Activated T-helper 1 cell treated with anti-CD3 and anti-CD28 coated beads, Interleukin-12 subunit alpha, Interleukin-12 subunit beta, Interleukin-2, Interleukin-4 antibody, amounts not matched to agents 30 ng/mL and 10 ng/mL and 1 ng/mL, durations not matched to agents 14 hours and 24 hours and 36 hours (primary cell): Measurements from ENCODE around the gene ACTR1B. TPM values are rescaled to one million over a fixed set of nuclear protein-coding genes. Genes with fewer than 3 reads are reported as not detected.

Experiments used
- DNase-seq: peaks from one replicate; pipeline ENCODE4 v3.0.0; 2021; ENCODE audit warnings: low spot score
- H3K27ac Mint-ChIP-seq: one replicate; pipeline ENCODE4 v1.8.0; 2021; ENCODE audit warnings: mild to moderate bottlenecking, mixed read lengths
- H3K27me3 Mint-ChIP-seq: one replicate; pipeline ENCODE4 v1.8.0; 2022; ENCODE audit warnings: mild to moderate bottlenecking, moderate library complexity, mixed read lengths; ENCODE audit not compliant: insufficient read depth
- H3K36me3 Mint-ChIP-seq: one replicate; pipeline ENCODE4 v1.8.0; 2021; ENCODE audit warnings: low read depth, mixed read lengths
- H3K4me1 Mint-ChIP-seq: one replicate; pipeline ENCODE4 v1.8.0; 2021; ENCODE audit warnings: low read depth, mixed read lengths
- H3K4me3 Mint-ChIP-seq: one replicate; pipeline ENCODE4 v1.8.0; 2021; ENCODE audit warnings: mild to moderate bottlenecking, moderate library complexity, mixed read lengths
- H3K9me3 Mint-ChIP-seq: one replicate; pipeline ENCODE4 v1.8.0; 2021; ENCODE audit warnings: mixed read lengths
- intact Hi-C: fragments of 100-400 bp; cut with micrococcal nuclease; formaldehyde crosslinking; loops from one replicate; pipeline ENCODE4 v1.15.1; 2024
- total RNA-seq: library from RNA; stranded (reverse); gene quantifications from 2 replicates; pipeline ENCODE4 v1.2.3, GENCODE V29; 2022

ACTR1B gene
- total RNA-seq, 1 donor from 2014 or later, result 101 TPM

DNA sequence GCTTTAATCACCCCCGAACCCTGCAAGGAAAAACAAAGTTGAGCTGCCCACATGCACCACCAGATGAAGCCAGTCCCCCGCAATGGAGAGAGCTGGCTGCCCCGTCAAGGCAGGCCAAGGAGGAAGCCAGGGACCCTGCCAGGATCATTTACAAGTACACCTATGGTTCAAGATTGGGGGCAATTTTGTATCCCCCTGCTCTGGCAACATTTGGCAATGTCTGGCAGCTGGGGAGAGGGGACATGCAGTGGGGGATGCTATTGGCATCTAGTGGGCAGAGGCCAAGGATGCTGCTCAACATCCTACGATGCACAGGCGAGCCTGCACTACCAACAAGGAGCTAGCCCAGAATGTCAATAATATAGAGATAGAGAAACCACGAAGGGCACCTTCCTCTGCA is 1.9 kb downstream of the ACTR1B start:
- intact Hi-C loops, result loop anchor here (1.0 to 10.0 kb wide), 6 partner anchors 51 to 1675 kb away; partner anchors contain the start of genes C2orf15, DUSP2, EIF5B and TXNDC9
- peaks cover 32% of the 10 kb centered on the region for H3K4me1 Mint-ChIP-seq
- peaks cover 26% of the 10 kb centered on the region for H3K36me3 Mint-ChIP-seq
- H3K27ac Mint-ChIP-seq, result peak overlapping the region; percentile 96
- H3K27me3 Mint-ChIP-seq, result no peaks in the 10 kb centered on the region
- H3K4me3 Mint-ChIP-seq, result peak overlapping the region; percentile 94
- no peak for DNase-seq
- H3K9me3 Mint-ChIP-seq, result no peaks in the 10 kb centered on the region

DNA sequence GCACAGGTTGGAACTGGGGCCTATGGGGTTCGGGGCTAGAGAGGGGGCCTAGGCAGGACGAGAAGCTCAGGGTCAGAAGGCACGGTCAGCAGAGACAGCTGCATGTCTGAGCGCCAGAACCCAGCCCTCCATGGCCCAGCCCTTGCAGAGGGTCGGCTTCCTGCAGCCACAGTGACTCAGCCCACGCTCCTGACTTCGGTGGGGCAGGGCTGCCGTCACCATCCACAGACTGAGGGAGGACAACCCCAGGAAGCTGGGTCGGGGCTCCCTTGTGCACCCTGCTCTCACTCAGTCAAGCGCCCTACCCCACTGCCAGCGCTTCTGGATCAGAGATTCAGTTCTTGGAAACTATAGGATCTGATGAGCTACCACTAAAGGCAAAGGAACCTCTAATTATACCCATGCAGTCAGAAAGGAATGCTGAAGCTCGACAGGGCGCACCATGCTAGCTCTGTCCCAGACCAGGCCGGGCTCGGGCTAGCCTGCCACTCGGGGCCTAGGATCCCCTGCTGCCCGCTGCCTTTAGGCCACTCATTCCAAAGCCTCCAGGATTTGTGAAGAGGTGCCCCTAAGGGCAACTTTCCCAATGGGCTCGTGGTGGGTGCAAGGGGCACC is 3.0 kb downstream of the ACTR1B start:
- Mint-ChIP-seq H3K27ac (peak overlapping the region; percentile 96), H3K27me3 (no peaks in the 10 kb centered on the region), H3K9me3 (no peaks in the 10 kb centered on the region), H3K4me1 (peaks cover 29% of the 10 kb centered on the region), H3K36me3 (peaks cover 28% of the 10 kb centered on the region), H3K4me3 (peak overlapping the region; percentile 39)
- intact Hi-C loops, result loop anchor here (5.0 to 10.0 kb wide), 2 partner anchors 1481 to 1516 kb away; partner anchors contain the start of genes C2orf15 and DUSP2
- no peak for DNase-seq

DNA sequence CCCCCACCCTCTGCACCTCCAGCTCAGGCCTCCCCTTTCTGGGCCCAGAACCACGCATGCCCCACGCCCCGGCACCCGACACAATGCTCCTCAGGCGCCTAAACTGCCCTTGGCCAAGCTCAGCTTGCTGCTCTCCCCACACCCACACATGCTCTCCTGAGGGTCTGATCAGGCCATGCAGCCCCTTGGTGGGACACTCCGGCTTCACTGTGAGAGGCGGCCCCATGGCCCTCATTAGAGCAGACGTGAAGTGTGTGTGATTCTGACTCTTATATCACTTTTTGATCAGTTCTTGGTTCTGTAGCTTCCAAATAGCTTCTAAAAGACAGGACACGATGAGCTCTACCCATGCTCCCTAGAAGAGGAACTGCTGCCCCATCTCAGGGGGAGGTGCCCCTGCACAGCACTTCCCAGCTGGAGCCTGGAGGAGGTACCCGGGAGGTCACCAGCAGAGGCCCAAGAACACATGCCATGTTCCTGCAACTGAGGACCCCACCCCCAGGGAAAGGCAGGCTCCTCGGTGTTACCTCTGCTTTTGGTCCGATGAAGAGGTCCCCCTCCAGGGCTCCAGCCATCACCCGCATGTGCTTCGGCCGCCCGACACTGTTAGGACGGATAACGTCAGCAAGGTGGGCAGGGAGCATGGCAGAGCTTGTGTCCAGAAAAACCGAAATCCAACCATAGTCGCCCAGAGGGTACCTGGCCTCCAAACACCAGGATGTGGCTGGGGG is 3.6 kb downstream of the ACTR1B start:
- Mint-ChIP-seq H3K9me3 (no peaks in the 10 kb centered on the region), H3K4me3 (no peak overlapping the region), H3K4me1 (peaks cover 32% of the 10 kb centered on the region), H3K27ac (peak overlapping the region; percentile 52), H3K36me3 (peaks cover 31% of the 10 kb centered on the region), H3K27me3 (no peaks in the 10 kb centered on the region)
- intact Hi-C loops, result loop anchor here (5.0 to 10.0 kb wide), 2 partner anchors 1482 to 1515 kb away; partner anchors contain the start of genes C2orf15 and DUSP2
- DNase-seq, result no peak

DNA sequence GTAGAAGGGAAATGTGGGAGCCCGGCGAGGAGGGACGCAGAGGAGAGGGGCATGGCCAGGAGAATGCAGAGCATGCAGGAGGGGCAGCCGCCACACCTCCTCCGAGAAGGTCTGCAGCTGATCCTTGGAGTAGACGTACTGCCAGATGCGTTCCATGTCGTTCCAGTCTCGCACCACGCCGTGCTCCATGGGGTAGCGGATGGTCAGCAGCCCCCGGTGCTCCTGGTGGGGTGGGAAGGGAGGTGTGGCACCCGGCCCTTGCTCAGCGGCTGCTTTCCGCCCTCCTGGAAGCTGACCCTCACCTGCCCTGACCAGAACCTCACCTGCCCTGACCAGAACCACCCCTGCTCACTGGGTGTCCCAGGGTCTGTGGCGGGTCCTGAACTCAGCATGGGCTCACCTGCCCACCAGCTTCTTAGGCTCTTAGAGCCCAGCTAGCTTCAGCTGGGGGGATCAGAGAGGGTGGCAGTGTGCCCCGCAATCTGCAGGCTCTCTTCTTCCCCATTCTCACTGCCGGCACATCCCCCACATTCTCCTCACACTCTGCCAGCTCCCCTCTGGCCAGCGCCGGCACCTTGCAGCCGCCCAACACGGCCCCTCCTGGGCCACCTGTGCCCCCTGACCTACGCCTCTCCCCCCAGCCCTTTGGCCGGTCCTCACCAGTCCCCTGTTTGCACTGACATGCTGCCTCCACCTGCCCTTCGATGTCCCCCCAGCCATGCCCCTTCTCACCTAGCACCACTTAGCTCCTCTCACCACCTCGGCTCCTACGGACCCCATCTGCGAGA is 4.4 kb downstream of the ACTR1B start:
- no peak for DNase-seq
- Mint-ChIP-seq H3K4me1 (peaks cover 32% of the 10 kb centered on the region), H3K36me3 (peaks cover 36% of the 10 kb centered on the region), H3K27ac (peak overlapping the region; percentile 52), H3K27me3 (no peaks in the 10 kb centered on the region), H3K9me3 (no peaks in the 10 kb centered on the region), H3K4me3 (no peak overlapping the region)
- intact Hi-C loops, result loop anchor here (5.0 to 10.0 kb wide), 2 partner anchors 1483 to 1515 kb away; partner anchors contain the start of genes C2orf15 and DUSP2

DNA sequence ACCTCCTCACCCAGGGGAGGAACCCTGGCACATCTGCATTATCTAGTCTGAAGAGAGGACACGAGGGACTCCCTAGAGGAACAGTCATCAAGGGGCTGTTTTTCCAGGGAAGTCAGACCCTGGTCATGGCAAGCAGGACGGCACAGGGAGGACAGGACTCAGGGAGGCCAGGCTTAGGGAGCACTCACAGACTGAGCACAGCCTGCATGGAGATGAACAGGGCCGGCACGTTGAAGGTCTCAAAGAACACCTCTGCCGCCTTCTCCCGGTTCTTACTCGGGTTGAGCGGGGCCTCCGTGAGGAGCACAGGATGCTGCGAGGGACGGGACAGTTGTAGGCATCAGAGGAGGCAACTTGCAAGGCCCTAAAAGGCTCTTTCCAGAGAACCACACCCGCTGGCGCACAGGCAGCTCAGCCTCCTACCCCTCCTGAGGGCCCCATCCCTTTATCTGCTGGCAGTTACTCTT is 5.1 kb downstream of the ACTR1B start:
- Mint-ChIP-seq H3K4me1 (peaks cover 39% of the 10 kb centered on the region), H3K4me3 (no peak overlapping the region), H3K9me3 (no peaks in the 10 kb centered on the region), H3K36me3 (peaks cover 44% of the 10 kb centered on the region), H3K27ac (no peak overlapping the region), H3K27me3 (no peaks in the 10 kb centered on the region)
- no peak for DNase-seq
- intact Hi-C loops, result no loop called here

DNA sequence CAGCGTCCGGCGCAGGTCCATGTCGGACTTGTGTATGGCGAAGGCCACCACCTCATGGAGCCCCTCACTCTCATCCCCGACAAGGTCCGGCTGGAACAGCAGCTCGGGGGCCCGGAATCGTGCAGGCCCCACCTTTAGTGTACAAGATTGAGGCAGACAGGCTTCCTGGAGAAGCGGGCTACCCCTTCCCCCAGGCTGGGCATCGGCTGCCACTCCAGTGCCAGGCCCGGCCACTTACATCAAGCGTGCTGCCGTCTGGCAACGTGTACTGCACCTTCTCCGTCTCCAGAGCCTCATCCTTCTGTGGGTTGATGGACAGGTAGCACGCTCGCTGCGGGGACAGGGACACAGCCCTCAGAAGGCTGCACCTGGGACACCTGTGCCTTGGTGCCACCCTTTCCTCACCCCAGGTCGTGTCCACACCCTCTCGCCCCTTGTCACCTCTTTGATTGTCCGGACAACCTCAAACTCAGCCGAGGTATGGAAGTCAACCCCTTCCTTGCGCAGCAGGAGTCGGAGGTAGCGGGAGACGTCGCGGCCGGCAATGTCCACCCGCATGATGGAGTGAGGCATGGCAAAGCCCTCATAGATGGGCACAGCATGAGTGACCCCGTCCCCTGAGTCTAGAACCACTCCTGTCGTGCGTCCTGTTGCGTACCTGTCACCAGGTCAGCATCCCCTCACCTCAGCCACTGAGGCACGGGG is 5.7 kb downstream of the ACTR1B start:
- no peak for DNase-seq
- intact Hi-C loops, result no loop called here
- Mint-ChIP-seq H3K27ac (no peak overlapping the region), H3K4me3 (no peak overlapping the region), H3K36me3 (peaks cover 48% of the 10 kb centered on the region), H3K4me1 (peaks cover 43% of the 10 kb centered on the region), H3K9me3 (no peaks in the 10 kb centered on the region), H3K27me3 (no peaks in the 10 kb centered on the region)

DNA sequence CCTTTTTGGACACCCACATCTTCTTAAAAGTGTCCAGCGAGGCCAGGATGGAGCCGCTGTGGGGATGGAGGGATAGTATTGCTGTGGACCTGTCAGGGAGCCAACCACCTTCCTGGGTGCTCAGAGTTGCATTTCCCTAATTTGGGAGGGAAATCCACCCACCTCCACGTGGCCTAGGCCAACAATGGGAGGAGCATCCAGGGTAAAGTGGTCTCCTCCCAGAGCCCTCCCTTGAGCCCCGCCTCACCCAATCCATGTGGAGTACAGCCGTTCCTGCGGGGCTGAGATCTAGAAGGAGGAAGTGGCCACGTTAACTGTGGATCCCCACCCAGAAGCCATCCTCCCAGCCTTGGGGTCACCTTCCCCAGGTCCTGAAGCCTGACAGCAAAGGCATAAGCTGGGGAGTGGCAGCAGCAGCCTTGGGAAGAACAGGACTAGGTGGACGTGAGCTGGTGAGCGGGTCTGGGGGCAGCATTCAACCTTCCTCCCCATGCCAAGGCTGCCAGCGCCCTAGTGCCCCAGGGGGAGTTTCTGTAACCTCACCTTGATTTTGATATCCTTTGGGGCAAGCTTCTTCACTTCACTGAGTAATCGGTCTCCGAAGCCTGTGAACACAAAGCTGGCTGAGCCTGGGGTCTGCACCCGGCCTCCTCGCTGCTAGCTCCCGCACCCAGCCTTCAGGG is 6.8 kb downstream of the ACTR1B start:
- peaks cover 50% of the 10 kb centered on the region for H3K36me3 Mint-ChIP-seq
- intact Hi-C loops, result no loop called here
- peaks cover 32% of the 10 kb centered on the region for H3K4me1 Mint-ChIP-seq
- H3K4me3 Mint-ChIP-seq, result no peak overlapping the region
- no peak for DNase-seq
- H3K27me3 Mint-ChIP-seq, result no peaks in the 10 kb centered on the region
- no peak overlapping the region for H3K27ac Mint-ChIP-seq
- H3K9me3 Mint-ChIP-seq, result no peaks in the 10 kb centered on the region

DNA sequence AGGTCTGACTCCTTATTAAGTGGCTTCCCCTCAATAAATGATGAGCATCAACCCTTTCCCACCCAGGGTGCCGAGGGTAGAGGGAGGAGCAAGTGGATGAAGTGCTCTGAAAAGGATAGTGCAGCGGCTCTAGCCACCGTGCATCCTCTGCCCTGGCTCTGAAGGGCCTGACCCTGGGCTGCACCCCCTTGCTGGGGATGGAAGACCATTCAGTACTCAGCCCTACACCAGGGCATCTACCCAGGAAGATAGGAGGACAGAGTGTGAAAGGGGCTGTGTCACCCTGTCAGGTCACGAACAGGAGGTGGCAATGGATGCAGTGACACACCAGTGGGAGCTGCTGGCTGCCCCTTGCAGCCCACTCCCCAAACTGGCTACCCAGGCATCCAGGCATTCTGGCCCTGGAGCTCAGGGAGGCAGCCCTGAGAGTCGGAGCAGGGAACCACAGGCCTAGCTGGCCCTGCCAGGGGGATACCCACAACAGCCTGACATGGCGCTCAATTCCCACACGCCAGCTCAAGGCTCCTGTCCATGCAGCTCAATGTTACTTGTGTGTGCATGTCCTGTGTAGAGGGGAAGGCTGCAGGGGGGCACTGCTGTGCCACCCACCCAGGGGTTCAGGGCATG is 7.6 kb downstream of the ACTR1B start:
- intact Hi-C loops, result no loop called here
- DNase-seq, result no peak
- no peak overlapping the region for H3K27ac Mint-ChIP-seq
- H3K9me3 Mint-ChIP-seq, result no peaks in the 10 kb centered on the region
- no peak overlapping the region for H3K4me3 Mint-ChIP-seq
- H3K27me3 Mint-ChIP-seq, result no peaks in the 10 kb centered on the region
- peaks cover 24% of the 10 kb centered on the region for H3K4me1 Mint-ChIP-seq
- H3K36me3 Mint-ChIP-seq, result peaks cover 47% of the 10 kb centered on the region

DNA sequence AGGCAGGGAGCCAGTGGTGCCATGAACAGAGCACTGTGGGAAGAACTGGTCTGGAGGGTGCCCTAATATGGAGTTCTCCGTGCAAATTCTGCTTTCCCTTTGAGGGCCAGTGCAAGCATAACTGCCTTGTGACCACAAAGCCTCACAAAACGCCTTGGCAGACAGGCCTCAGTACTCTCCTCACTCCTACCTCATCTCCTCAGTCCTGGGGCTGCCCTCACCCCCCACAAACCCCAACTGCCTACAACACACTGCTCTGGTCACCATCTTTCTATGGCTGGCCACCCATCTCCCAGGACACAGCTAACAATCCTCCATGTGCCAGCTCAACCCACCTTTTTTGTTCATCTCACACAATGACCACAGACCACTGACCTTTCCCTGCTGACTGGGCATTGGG is 9.1 kb downstream of the ACTR1B start:
- no peak for DNase-seq
- intact Hi-C loops, result no loop called here
- Mint-ChIP-seq H3K27ac (peak overlapping the region; percentile 81), H3K36me3 (peaks cover 48% of the 10 kb centered on the region), H3K27me3 (no peaks in the 10 kb centered on the region), H3K4me3 (no peak overlapping the region), H3K4me1 (peaks cover 24% of the 10 kb centered on the region), H3K9me3 (no peaks in the 10 kb centered on the region)

DNA sequence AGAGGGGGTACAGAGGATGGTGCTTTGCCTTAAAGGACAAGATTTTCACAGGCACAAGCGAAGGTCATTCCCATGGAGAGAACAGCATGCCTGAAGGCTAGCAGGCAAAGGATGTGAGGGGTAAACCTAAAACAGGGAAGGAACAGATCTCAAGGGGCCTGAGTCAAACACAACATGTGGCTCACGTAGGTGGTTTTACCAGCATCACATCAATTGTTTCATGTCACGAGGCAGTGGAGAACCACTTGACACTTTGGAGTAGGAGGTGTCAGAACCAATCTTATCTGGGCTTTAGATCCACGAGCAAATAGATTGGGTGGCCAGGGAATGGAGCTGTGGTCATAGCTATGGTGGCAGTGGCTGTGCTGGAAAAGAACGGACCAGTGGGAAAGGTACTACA is 9.5 kb downstream of the ACTR1B start:
- Mint-ChIP-seq H3K4me1 (peaks cover 24% of the 10 kb centered on the region), H3K4me3 (no peak overlapping the region), H3K36me3 (peaks cover 50% of the 10 kb centered on the region), H3K27me3 (no peaks in the 10 kb centered on the region), H3K9me3 (no peaks in the 10 kb centered on the region), H3K27ac (peak overlapping the region; percentile 81)
- no peak for DNase-seq
- intact Hi-C loops, result no loop called here

DNA sequence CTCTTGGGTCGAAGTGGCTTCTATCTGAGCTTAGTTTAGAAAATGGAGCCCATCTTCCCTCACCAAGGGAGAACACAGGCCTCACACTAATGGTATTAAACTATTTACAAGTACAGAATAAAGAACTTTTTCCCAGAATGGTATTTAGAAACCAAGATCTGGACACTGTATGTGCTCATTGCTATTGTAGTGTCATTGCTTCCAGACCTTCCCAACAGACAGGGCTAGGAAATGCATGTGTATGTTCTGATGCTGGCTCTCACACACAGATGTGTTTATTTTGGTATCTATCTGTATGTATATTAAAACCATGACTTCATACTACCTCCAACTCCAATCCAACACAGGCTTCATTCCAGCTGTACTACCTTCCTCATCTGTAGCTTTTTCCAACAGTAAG is 10.0 kb downstream of the ACTR1B start:
- no peak for DNase-seq
- H3K9me3 Mint-ChIP-seq, result no peaks in the 10 kb centered on the region
- H3K4me3 Mint-ChIP-seq, result no peak overlapping the region
- no peaks in the 10 kb centered on the region for H3K27me3 Mint-ChIP-seq
- peaks cover 53% of the 10 kb centered on the region for H3K36me3 Mint-ChIP-seq
- intact Hi-C loops, result no loop called here
- H3K27ac Mint-ChIP-seq, result peak overlapping the region; percentile 6
- H3K4me1 Mint-ChIP-seq, result peaks cover 24% of the 10 kb centered on the region
